Gastroesophageal sphincter (tissue), 3 donors: Measurements from ENCODE around the gene TAB2.

ENCODE experiments used
- EP300 ChIP-seq: sonication (generic); formaldehyde crosslinking; IDR thresholded peaks from one replicate; pipeline ENCODE4 v1.6.1; 2017; ENCODE audit warnings: antibody characterized with exemption, mild to moderate bottlenecking
- POLR2A ChIP-seq, 2 donors: fragments of 450-650 bp; IDR thresholded peaks; one replicate each; pipeline ENCODE4 v1.6.1; 2017; ENCODE audit warnings: antibody characterized with exemption in 2 of 2, mild to moderate bottlenecking in 2 of 2, moderate library complexity in 1 of 2
- POLR2AphosphoS5 ChIP-seq: sonication (generic); formaldehyde crosslinking; IDR thresholded peaks from one replicate; pipeline ENCODE4 v1.6.1; 2017; ENCODE audit warnings: antibody characterized with exemption
- TF ChIP-seq, protein P1 (sequence below), 4 experiments: fragments of 200-600 bp in 2 of 4; fragments of 450-650 bp in 2 of 4; sonication (generic) in 1 of 4; IDR thresholded peaks; one replicate each; pipeline ENCODE4 v1.5.1; 2017 to 2019; ENCODE audit warnings: antibody characterized with exemption in 4 of 4, mild to moderate bottlenecking in 2 of 4, moderate library complexity in 2 of 4

DNA sequence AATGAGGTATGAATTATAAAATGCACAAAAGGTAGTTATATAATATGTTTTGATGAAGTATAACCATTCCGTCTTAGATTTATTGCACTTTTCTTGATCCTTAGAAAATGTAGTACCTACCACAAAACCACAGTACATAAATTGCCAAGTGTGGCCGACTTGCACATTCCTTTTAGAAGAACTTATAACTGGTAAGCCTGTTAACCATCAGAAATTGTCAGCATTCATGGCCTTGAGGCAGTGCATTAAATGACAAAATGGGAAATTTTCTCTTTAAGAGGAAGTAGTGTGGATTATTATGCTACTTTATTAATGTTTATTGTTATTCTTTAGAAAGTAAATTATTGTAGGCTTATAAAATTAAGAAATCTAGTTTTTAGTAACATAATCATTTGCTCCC, 29.6 kb downstream of the TAB2 start:
- TF ChIP-seq, protein P1, sequence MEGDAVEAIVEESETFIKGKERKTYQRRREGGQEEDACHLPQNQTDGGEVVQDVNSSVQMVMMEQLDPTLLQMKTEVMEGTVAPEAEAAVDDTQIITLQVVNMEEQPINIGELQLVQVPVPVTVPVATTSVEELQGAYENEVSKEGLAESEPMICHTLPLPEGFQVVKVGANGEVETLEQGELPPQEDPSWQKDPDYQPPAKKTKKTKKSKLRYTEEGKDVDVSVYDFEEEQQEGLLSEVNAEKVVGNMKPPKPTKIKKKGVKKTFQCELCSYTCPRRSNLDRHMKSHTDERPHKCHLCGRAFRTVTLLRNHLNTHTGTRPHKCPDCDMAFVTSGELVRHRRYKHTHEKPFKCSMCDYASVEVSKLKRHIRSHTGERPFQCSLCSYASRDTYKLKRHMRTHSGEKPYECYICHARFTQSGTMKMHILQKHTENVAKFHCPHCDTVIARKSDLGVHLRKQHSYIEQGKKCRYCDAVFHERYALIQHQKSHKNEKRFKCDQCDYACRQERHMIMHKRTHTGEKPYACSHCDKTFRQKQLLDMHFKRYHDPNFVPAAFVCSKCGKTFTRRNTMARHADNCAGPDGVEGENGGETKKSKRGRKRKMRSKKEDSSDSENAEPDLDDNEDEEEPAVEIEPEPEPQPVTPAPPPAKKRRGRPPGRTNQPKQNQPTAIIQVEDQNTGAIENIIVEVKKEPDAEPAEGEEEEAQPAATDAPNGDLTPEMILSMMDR (IDR thresholded peaks at IDR 0.05) = no peak
- TF ChIP-seq EP300 = no peak
- no peak for TF ChIP-seq POLR2AphosphoS5
- no peak for TF ChIP-seq POLR2A (IDR thresholded peaks at IDR 0.05)
